SK-N-SH treated with all-trans-retinoic acid at 6 μM for 48 hours (cell line): ENCODE measurements around the gene YJEFN3.

Experiments
- ATAC-seq: fragments of 200-7000 bp; cut with Tn5 transposase; 3 replicates; pipeline ENCODE4 v1.9.1; 2020; ENCODE audit warnings: mild to moderate bottlenecking, moderate library complexity
- ARNTL ChIP-seq: fragments of 450-650 bp; formaldehyde crosslinking; IDR thresholded peaks from 2 replicates; pipeline ENCODE4 v1.5.0; 2020; ENCODE audit warnings: low read depth, mild to moderate bottlenecking, moderate library complexity, borderline replicate concordance
- BACH2 ChIP-seq: fragments of 250-450 bp; sonication (Bioruptor Pico); IDR thresholded peaks from 2 replicates; pipeline ENCODE4 v1.9.0; 2021; ENCODE audit warnings: mild to moderate bottlenecking, borderline replicate concordance
- CREB5 ChIP-seq: fragments of 250-450 bp; sonication (Bioruptor Pico); IDR thresholded peaks from 2 replicates; pipeline ENCODE4 v1.5.1; 2020; ENCODE audit warnings: low read depth, mild to moderate bottlenecking, moderate library complexity
- CSDC2 ChIP-seq: fragments of 250-450 bp; sonication (Bioruptor Pico); IDR thresholded peaks from 2 replicates; pipeline ENCODE4 v1.5.0; 2020; ENCODE audit warnings: mild to moderate bottlenecking, moderate library complexity
- ESRRG ChIP-seq: fragments of 250-450 bp; sonication (Bioruptor Pico); IDR thresholded peaks from 2 replicates; pipeline ENCODE4 v1.6.1; 2021; ENCODE audit warnings: mild to moderate bottlenecking
- GLIS3 ChIP-seq: fragments of 250-450 bp; sonication (Bioruptor Pico); IDR thresholded peaks from 2 replicates; pipeline ENCODE4 v1.5.0; 2020; ENCODE audit warnings: mild to moderate bottlenecking, moderate library complexity
- ISL1 ChIP-seq: fragments of 250-450 bp; sonication (Bioruptor Pico); IDR thresholded peaks from 2 replicates; pipeline ENCODE4 v2.1.2; 2022; ENCODE audit warnings: mild to moderate bottlenecking, moderate library complexity
- OSR1 ChIP-seq: fragments of 250-450 bp; sonication (Bioruptor Pico); IDR thresholded peaks from 2 replicates; pipeline ENCODE4 v1.8.0; 2022; ENCODE audit warnings: moderate library complexity, mild to moderate bottlenecking, inconsistent platforms
- PATZ1 ChIP-seq: fragments of 250-450 bp; sonication (Bioruptor Pico); IDR thresholded peaks from 2 replicates; pipeline ENCODE4 v1.8.0; 2020; ENCODE audit warnings: mild to moderate bottlenecking, moderate library complexity, borderline replicate concordance
- POU6F1 ChIP-seq: fragments of 250-450 bp; sonication (Bioruptor Pico); IDR thresholded peaks from 2 replicates; pipeline ENCODE4 v1.8.0; 2021; ENCODE audit warnings: low read depth, mild to moderate bottlenecking, moderate library complexity, borderline replicate concordance
- PPARA ChIP-seq: fragments of 250-450 bp; sonication (Bioruptor Pico); IDR thresholded peaks from 2 replicates; pipeline ENCODE4 v1.5.0; 2020; ENCODE audit warnings: mild to moderate bottlenecking, borderline replicate concordance
- RARB ChIP-seq: fragments of 250-450 bp; sonication (Bioruptor Pico); IDR thresholded peaks from 2 replicates; pipeline ENCODE4 v1.8.0; 2021; ENCODE audit warnings: mild to moderate bottlenecking, moderate library complexity
- SNAI2 ChIP-seq: fragments of 250-450 bp; sonication (Bioruptor Pico); IDR thresholded peaks from 2 replicates; pipeline ENCODE4 v1.5.0; 2020; ENCODE audit warnings: mild to moderate bottlenecking, moderate library complexity
- TCF4 ChIP-seq: fragments of 250-450 bp; sonication (Bioruptor Pico); IDR thresholded peaks from 2 replicates; pipeline ENCODE4 v1.8.0; 2021; ENCODE audit warnings: mild to moderate bottlenecking, moderate library complexity, borderline replicate concordance
- TSHZ2 ChIP-seq: fragments of 250-450 bp; sonication (Bioruptor Pico); IDR thresholded peaks from 2 replicates; pipeline ENCODE4 v1.5.0; 2020; ENCODE audit warnings: mild to moderate bottlenecking, moderate library complexity
- ZC3H10 ChIP-seq: fragments of 250-450 bp; sonication (Bioruptor Pico); IDR thresholded peaks from 2 replicates; pipeline ENCODE4 v1.5.1; 2021; ENCODE audit warnings: mild to moderate bottlenecking, moderate library complexity
- ZFP3 ChIP-seq: fragments of 250-450 bp; sonication (Bioruptor Pico); IDR thresholded peaks from 2 replicates; pipeline ENCODE4 v1.5.0; 2020; ENCODE audit warnings: mild to moderate bottlenecking, moderate library complexity
- ZFP30 ChIP-seq: fragments of 450-650 bp; formaldehyde crosslinking; IDR thresholded peaks from 2 replicates; pipeline ENCODE4 v1.5.0; 2022; ENCODE audit warnings: mild to moderate bottlenecking, moderate library complexity
- ZNF565 ChIP-seq: fragments of 450-650 bp; formaldehyde crosslinking; conservative IDR thresholded peaks from 2 replicates; pipeline ENCODE4 v1.5.0; 2020; ENCODE audit warnings: low read depth, mild to moderate bottlenecking, moderate library complexity
- ZNF8 ChIP-seq: fragments of 450-650 bp; formaldehyde crosslinking; IDR thresholded peaks from 2 replicates; pipeline ENCODE4 v1.5.0; 2020; ENCODE audit warnings: mild to moderate bottlenecking, moderate library complexity

YJEFN3 gene

GRCh38 chr19:19548915-19549759 lies 20.4 kb downstream of the YJEFN3 start:
- ATAC-seq, result no peak
- TF ChIP-seq CSDC2 (CRISPR knock-in tag) (no peak), ZFP3 (CRISPR knock-in tag) (peak; percentile 99)
- TF ChIP-seq, all 23 proteins: peak for 1

GRCh38 chr19:19549804-19550464 lies 21.2 kb downstream of the YJEFN3 start:
- no peak for ATAC-seq

GRCh38 chr19:19550485-19550929 lies 21.8 kb downstream of the YJEFN3 start:
- TF ChIP-seq TCF4, result no peak
- no peak for TF ChIP-seq PATZ1
- TF ChIP-seq ZNF565, result no peak
- TF ChIP-seq BACH2 (CRISPR knock-in tag), result no peak
- no peak for TF ChIP-seq ZC3H10 (CRISPR knock-in tag)
- TF ChIP-seq ZFP3 (CRISPR knock-in tag), result no peak
- no peak for TF ChIP-seq ISL1
- no peak for TF ChIP-seq RARB (CRISPR knock-in tag)
- TF ChIP-seq SNAI2, result no peak
- TF ChIP-seq ZFP30 (CRISPR knock-in tag), result no peak
- no peak for TF ChIP-seq PPARA (CRISPR knock-in tag)
- ATAC-seq, result no peak

More at GRCh38 chr19:19549804-19550464, 21.2 kb downstream of the YJEFN3 start:
- TF ChIP-seq TSHZ2 (CRISPR knock-in tag), result no peak
- TF ChIP-seq ARNTL (CRISPR knock-in tag), result no peak
- no peak for TF ChIP-seq POU6F1
- no peak for TF ChIP-seq OSR1 (CRISPR knock-in tag)
- no peak for TF ChIP-seq GLIS3 (CRISPR knock-in tag)
- TF ChIP-seq ZNF8, result no peak
- TF ChIP-seq ZNF565, result no peak
- TF ChIP-seq SNAI2, result no peak
- no peak for TF ChIP-seq PATZ1
- TF ChIP-seq CREB5 (CRISPR knock-in tag), result no peak
- TF ChIP-seq ISL1, result no peak
- no peak for TF ChIP-seq ZFP3 (CRISPR knock-in tag)
- no peak for TF ChIP-seq ZC3H10 (CRISPR knock-in tag)
- no peak for TF ChIP-seq ESRRG (CRISPR knock-in tag)
